Esophagus muscularis mucosa (tissue), 4 donors: ENCODE measurements around the gene CLDN6. TPM values are rescaled to one million over a fixed set of nuclear protein-coding genes. Genes with fewer than 3 reads are reported as not detected.

ENCODE experiments used
- DNase-seq: peaks from one replicate; pipeline ENCODE4 v3.0.0-alpha.2; 2017; ENCODE audit errors: extremely low spot score
- H3K27ac ChIP-seq, 4 donors: fragments of 200-600 bp; sonication (generic); replicated peaks in 1 of 4; 1 replicate in 3 of 4; 2 replicates in 1 of 4; pipeline ENCODE4 v1.5.1; 2016 to 2019; ENCODE audit warnings: mild to moderate bottlenecking in 1 of 4
- H3K27me3 ChIP-seq, 4 donors: fragments of 200-600 bp; sonication (generic); one replicate each; pipeline versions ENCODE4 v1.5.1 to v1.6.0; 2016 to 2019
- H3K36me3 ChIP-seq, 4 donors: fragments of 200-600 bp; sonication (generic); one replicate each; pipeline ENCODE4 v1.5.1; 2016 to 2019
- H3K4me1 ChIP-seq, 4 donors: fragments of 200-600 bp; sonication (generic); one replicate each; pipeline ENCODE4 v1.5.1; 2016 to 2019
- H3K4me3 ChIP-seq, 4 donors: fragments of 200-600 bp; sonication (generic); 1 replicate in 2 of 4; 2 replicates in 2 of 4; pipeline ENCODE4 v1.5.1; 2016 to 2019; ENCODE audit warnings: mild to moderate bottlenecking in 4 of 4, moderate library complexity in 1 of 4
- H3K9me3 ChIP-seq, 4 donors: fragments of 200-600 bp; sonication (generic); 1 replicate in 3 of 4; 2 replicates in 1 of 4; pipeline ENCODE4 v1.5.1; 2016 to 2019
- CTCF ChIP-seq, 3 experiments: fragments of 200-600 bp in 2 of 3; fragments of 450-650 bp in 1 of 3; sonication (generic) in 2 of 3; IDR thresholded peaks; one replicate each; pipeline ENCODE4 v1.5.1; 2017 to 2019; ENCODE audit warnings: antibody characterized with exemption in 3 of 3, mild to moderate bottlenecking in 2 of 3, moderate library complexity in 1 of 3
- EP300 ChIP-seq: sonication (generic); formaldehyde crosslinking; IDR thresholded peaks from one replicate; pipeline ENCODE4 v1.6.1; 2017; ENCODE audit warnings: antibody characterized with exemption
- POLR2A ChIP-seq: fragments of 450-650 bp; IDR thresholded peaks from one replicate; pipeline ENCODE4 v1.6.1; 2017; ENCODE audit warnings: antibody characterized with exemption, moderate library complexity, mild to moderate bottlenecking, low read depth
- POLR2AphosphoS5 ChIP-seq, 2 donors: sonication (generic); formaldehyde crosslinking; IDR thresholded peaks; one replicate each; pipeline ENCODE4 v1.6.1; 2017; ENCODE audit warnings: antibody characterized with exemption in 2 of 2
- WGBS: methylation state at CpG from one replicate; pipeline ENCODE4 v1.1.5; 2018; 5-methylcytosine and 5-hydroxymethylcytosine counted together
- intact Hi-C: fragments of 100-400 bp; cut with DNase I; formaldehyde crosslinking; loops from one replicate; pipeline ENCODE4 v1.15.1; 2023
- total RNA-seq, 4 donors: library from RNA; depleted of rRNA; stranded (reverse); fragments of >200 nt; gene quantifications; one replicate each; pipeline versions ENCODE4 v1.1.0 to v1.2.1, GENCODE V29; 2016

Gene CLDN6
- total RNA-seq, 4 donors from 2014 or later, result not detected

GRCh38 chr16:3026003-3026378 lies 8.0 kb upstream of the CLDN6 start:
- TF ChIP-seq POLR2A (no peak), POLR2AphosphoS5 (IDR thresholded peaks at IDR 0.05) (no peak), EP300 (no peak), CTCF (IDR thresholded peaks at IDR 0.05) (no peak)
- Histone ChIP-seq H3K4me3 (no peak overlapping the region), H3K4me1 (peaks cover 48 to 73% (median 66%) of the 10 kb centered on the region in 4 donors), H3K27ac (no peak overlapping the region), H3K36me3 (peaks cover 11 to 23% (median 20%) of the 10 kb centered on the region in 4 donors), H3K27me3 (peaks cover 0 to 26% (median 17%) of the 10 kb centered on the region in 4 donors), H3K9me3 (no peaks in the 10 kb centered on the region)
- intact Hi-C loops, result no loop called here
- DNase-seq, result no peak
- 92% methylated on average over 8 of the region's 8 CpGs for WGBS

DNA sequence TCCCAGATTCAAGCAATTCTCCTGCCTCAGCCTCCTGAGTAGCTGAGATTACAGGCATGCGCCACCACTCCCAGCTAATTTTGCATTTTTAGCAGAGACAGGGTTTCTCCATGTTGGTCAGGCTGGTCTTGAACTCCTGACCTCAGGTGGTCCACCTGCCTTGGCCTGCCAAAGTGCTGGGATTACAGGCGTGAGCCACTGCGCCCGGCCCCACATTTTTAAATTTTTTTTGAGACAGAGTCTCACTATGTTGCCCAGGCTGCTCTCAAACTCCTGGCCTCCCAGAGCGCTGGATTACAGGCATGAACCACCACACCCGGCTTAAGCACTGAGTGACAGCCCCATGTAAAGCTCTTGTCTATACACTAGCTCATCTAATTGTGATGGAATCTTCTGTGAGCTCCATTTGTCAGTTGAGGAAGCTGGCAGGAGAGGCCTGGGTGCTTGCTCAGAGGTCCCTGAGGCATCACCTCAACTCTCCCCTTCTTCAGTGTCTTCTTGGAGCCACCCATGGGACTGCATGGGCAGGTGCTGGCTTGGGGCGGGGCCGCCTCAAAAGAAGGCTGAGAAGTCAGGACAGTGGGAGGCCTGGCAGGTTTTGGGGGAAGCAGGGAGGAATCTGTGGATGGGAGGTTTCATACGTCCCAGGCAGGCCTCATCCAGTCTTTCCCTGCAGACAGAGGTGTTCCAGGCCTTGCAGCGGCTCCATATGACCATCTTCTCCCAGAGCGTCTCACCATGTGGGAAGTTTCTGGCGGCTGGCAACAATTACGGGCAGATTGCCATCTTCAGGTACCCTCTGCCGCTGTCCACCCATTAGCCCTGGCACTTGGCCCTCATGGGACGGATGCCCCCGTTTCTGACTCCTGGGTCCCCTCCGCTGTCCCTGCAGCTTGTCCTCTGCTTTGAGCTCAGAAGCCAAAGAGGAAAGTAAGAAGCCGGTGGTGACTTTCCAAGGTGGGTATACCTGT lies 7.3 kb upstream of the CLDN6 start:
- Histone ChIP-seq H3K27ac (no peak overlapping the region), H3K27me3 (peaks cover 0 to 19% (median 10%) of the 10 kb centered on the region in 4 donors), H3K36me3 (peaks cover 11 to 23% (median 20%) of the 10 kb centered on the region in 4 donors), H3K4me1 (peaks cover 48 to 80% (median 73%) of the 10 kb centered on the region in 4 donors), H3K4me3 (no peak overlapping the region), H3K9me3 (no peaks in the 10 kb centered on the region)
- DNase-seq, result no peak
- intact Hi-C loops, result no loop called here
- TF ChIP-seq POLR2A (no peak), CTCF (IDR thresholded peaks at IDR 0.05) (no peak), EP300 (no peak), POLR2AphosphoS5 (IDR thresholded peaks at IDR 0.05) (no peak)
- WGBS, result 94% methylated on average over 18 of the region's 18 CpGs

DNA sequence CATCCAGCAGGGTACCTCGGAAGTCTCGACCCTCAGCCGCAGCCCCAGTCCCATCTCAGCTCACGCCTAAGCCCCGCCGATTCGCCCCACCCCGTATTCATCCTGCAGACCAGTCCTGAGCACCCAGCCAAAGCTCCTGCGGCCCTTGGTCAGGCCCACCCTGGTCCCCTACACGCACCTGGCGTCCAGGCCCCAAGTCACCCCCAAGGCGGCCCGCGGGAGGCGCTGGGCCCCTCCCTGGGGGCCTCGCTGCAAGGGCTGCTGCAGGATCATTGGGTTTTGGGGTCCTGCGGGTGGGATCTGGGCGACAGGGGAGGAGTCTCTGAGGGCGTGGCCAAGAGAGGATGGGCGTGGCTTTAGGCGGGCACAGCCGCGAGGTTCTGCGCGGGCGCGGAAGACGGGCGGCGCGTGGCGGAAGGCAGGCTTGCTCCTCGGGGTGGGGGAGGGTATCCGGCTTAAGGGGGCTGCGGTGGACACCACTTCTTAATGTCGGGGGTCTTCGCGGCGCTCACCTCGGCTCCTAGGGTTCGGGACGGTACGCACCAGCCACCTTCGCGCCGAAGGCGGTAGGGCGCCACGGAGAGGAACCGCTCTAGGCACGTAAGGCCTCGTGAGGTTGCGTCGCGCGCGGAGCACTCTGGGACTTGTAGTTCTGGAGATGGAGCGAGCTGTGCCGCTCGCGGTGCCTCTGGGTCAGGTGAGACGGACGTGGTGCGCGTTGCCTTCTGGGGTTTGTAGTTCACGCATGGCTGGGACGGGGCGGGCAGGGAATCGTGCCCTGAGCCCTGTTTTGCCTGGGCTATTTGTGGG lies 5.9 kb upstream of the CLDN6 start, which contains the start of the genes HCFC1R1 and THOC6:
Gene HCFC1R1, minus strand, starts transcription at position 274 of the 810 bp plus-strand sequence. Its CDS starts 1 bp downstream, at position 273.
Gene THOC6, plus strand, starts transcription at position 367 of the 810 bp plus-strand sequence. Its CDS starts 292 bp downstream, at position 659.
- H3K27ac ChIP-seq, result peak within 1 kb of the TSS; percentile 96 to 99 (median 98)
- peak; percentile 100 for DNase-seq
- H3K27me3 ChIP-seq, result peaks cover 0 to 11% (median 2%) of the 10 kb centered on the region in 4 donors
- H3K36me3 ChIP-seq, result peaks cover 11 to 23% (median 20%) of the 10 kb centered on the region in 4 donors
- peaks cover 49 to 79% (median 69%) of the 10 kb centered on the region in 4 donors for H3K4me1 ChIP-seq
- peak within 1 kb of the TSS; percentile 66 to 86 (median 74) for H3K4me3 ChIP-seq
- 2% methylated on average over 11 of the region's 69 CpGs for WGBS
- no peaks in the 10 kb centered on the region for H3K9me3 ChIP-seq
- peak in 1 of 3 experiments; percentile 14 for TF ChIP-seq CTCF (IDR thresholded peaks at IDR 0.05)
- TF ChIP-seq POLR2AphosphoS5 (IDR thresholded peaks at IDR 0.05), result peak; percentile 92 to 95
- TF ChIP-seq POLR2A, result peak; percentile 57
- TF ChIP-seq EP300, result no peak
- intact Hi-C loops, result no loop called here

- no peak for DNase-seq
- peak overlapping the region; percentile 66 to 86 (median 74) for H3K4me3 ChIP-seq
- TF ChIP-seq EP300 (no peak), POLR2AphosphoS5 (IDR thresholded peaks at IDR 0.05) (no peak), CTCF (IDR thresholded peaks at IDR 0.05) (no peak), POLR2A (no peak)
- 35% methylated on average over 2 of the region's 6 CpGs for WGBS
- no peaks in the 10 kb centered on the region for H3K9me3 ChIP-seq
- intact Hi-C loops, result no loop called here
- H3K27ac ChIP-seq, result peak overlapping the region; percentile 96 to 99 (median 98)
- peaks cover 45 to 76% (median 64%) of the 10 kb centered on the region in 4 donors for H3K4me1 ChIP-seq
- H3K27me3 ChIP-seq, result peaks cover 0 to 11% (median 6%) of the 10 kb centered on the region in 4 donors
- H3K36me3 ChIP-seq, result peaks cover 11 to 23% (median 20%) of the 10 kb centered on the region in 4 donors
These were observed 5.4 kb upstream of the CLDN6 start for GRCh38 chr16:3023415-3023668.
